A549 (cell line): ENCODE measurements around the gene LIPN.

ENCODE experiments used
- CTCF ChIP-seq: fragments of >200 bp; sonication (Bioruptor Twin); formaldehyde crosslinking; IDR thresholded peaks from 3 replicates; pipeline ENCODE4 v1.5.1; 2016
- FOSL2 ChIP-seq, 2 experiments: fragments of 450-650 bp in 1 of 2; fragments of >200 bp in 1 of 2; sonication (Bioruptor Twin) in 1 of 2; formaldehyde crosslinking; IDR thresholded peaks; 2 replicates each; pipeline versions ENCODE4 v1.5.0 to v1.6.1; 2016 to 2020; ENCODE audit warnings: mild to moderate bottlenecking in 1 of 2, moderate library complexity in 1 of 2
- HDAC2 ChIP-seq: fragments of 200-600 bp; sonication (generic); IDR thresholded peaks from 2 replicates; pipeline ENCODE4 v1.6.1; 2016
- HMGXB4 ChIP-seq: fragments of 250-450 bp; sonication (Bioruptor Pico); IDR thresholded peaks from 2 replicates; pipeline ENCODE4 v1.5.0; 2021; ENCODE audit warnings: mild to moderate bottlenecking, moderate library complexity, borderline replicate concordance
- NFE2L2 ChIP-seq: fragments of 150-350 bp; conservative IDR thresholded peaks from 2 replicates; pipeline ENCODE4 v1.6.1; 2014; ENCODE audit warnings: low read length
- PHF8 ChIP-seq: fragments of 200-600 bp; sonication (generic); IDR thresholded peaks from 2 replicates; pipeline ENCODE4 v1.6.1; 2016; ENCODE audit warnings: low read depth, mild to moderate bottlenecking, antibody characterized with exemption, moderate library complexity, borderline replicate concordance
- POLR2A ChIP-seq: IDR thresholded peaks from 2 replicates; pipeline ENCODE4 v1.6.1; 2012; ENCODE audit warnings: mild to moderate bottlenecking, low read length
- POLR2AphosphoS2 ChIP-seq: conservative IDR thresholded peaks from 2 replicates; pipeline ENCODE4 v1.6.1; 2012; ENCODE audit warnings: low read length, improper control_type of control experiment, inconsistent platforms
- REST ChIP-seq: fragments of 200-600 bp; sonication (generic); IDR thresholded peaks from 2 replicates; pipeline ENCODE4 v1.6.1; 2016; ENCODE audit warnings: antibody characterized with exemption, mild to moderate bottlenecking, moderate library complexity
- TP53 ChIP-seq: fragments of 250-450 bp; sonication (Bioruptor Pico); IDR thresholded peaks from 2 replicates; pipeline ENCODE4 v1.5.0; 2021; ENCODE audit warnings: mild to moderate bottlenecking, moderate library complexity

- TF ChIP-seq POLR2AphosphoS2, result no peak
- no peak for TF ChIP-seq POLR2A
- TF ChIP-seq TP53 (CRISPR knock-in tag), result no peak
- no peak for TF ChIP-seq FOSL2 (IDR thresholded peaks at IDR 0.05)
- no peak for TF ChIP-seq FOSL2 (CRISPR knock-in tag; IDR thresholded peaks at IDR 0.05)
- TF ChIP-seq NFE2L2, result no peak
- no peak for TF ChIP-seq CTCF
- no peak for TF ChIP-seq REST
- no peak for TF ChIP-seq HDAC2
- TF ChIP-seq PHF8, result no peak
- no peak for TF ChIP-seq HMGXB4 (CRISPR knock-in tag)
Observed at GRCh38 chr10:88804083-88804812, 44.4 kb downstream of the LIPN start.
